Kidney (tissue), 14 donors: ENCODE data around the gene TVP23C. TPM values are rescaled to one million over a fixed set of nuclear protein-coding genes. Genes with fewer than 3 reads are reported as not detected.
A peak's percentile ranks its signal among the peaks of the same experiment; 100 is the strongest.

Source experiments
- DNase-seq, 5 donors: peaks; one replicate each; pipeline ENCODE4 v3.0.0-alpha.2; 2013 to 2020
- FAIRE-seq: peaks from 2 replicates; lab custom pipeline; 2012; peaks lifted over from hg19 to GRCh38; lab: Jason Lieb, UNC
- H3K27ac ChIP-seq, 2 donors: one replicate each; pipeline ENCODE4 v1.7.0; 2013; ENCODE audit warnings: low read depth in 2 of 2, low read length in 2 of 2, inconsistent platforms in 1 of 2
- H3K27me3 ChIP-seq: one replicate; pipeline ENCODE4 v1.7.1; 2013; ENCODE audit warnings: low read length, inconsistent platforms; ENCODE audit not compliant: control insufficient read depth, insufficient read depth
- H3K36me3 ChIP-seq, 3 donors: one replicate each; pipeline versions ENCODE4 v1.7.0 to v1.7.1; 2013; ENCODE audit warnings: low read length in 3 of 3, control low read depth in 1 of 3, inconsistent platforms in 1 of 3; ENCODE audit not compliant: insufficient read depth in 3 of 3, control insufficient read depth in 2 of 3
- H3K4me1 ChIP-seq, 3 donors: one replicate each; pipeline versions ENCODE4 v1.7.0 to v1.7.1; 2013; ENCODE audit warnings: low read length in 3 of 3, inconsistent platforms in 1 of 3, low read depth in 1 of 3; ENCODE audit not compliant: control insufficient read depth in 2 of 3, insufficient read depth in 2 of 3
- H3K4me3 ChIP-seq, 3 donors: one replicate each; pipeline versions ENCODE4 v1.7.0 to v1.8.1; 2013; ENCODE audit warnings: low read length in 3 of 3, control low read depth in 1 of 3, inconsistent platforms in 1 of 3
- H3K9ac ChIP-seq, 3 donors: one replicate each; pipeline versions ENCODE4 v1.7.0 to v1.7.1; 2013; ENCODE audit warnings: low read length in 3 of 3, control low read depth in 1 of 3, inconsistent platforms in 1 of 3
- H3K9me3 ChIP-seq, 3 donors: one replicate each; pipeline versions ENCODE4 v1.7.0 to v1.7.1; 2013; ENCODE audit warnings: low read length in 3 of 3, control low read depth in 1 of 3, inconsistent platforms in 1 of 3; ENCODE audit not compliant: control insufficient read depth in 2 of 3, insufficient read depth in 1 of 3
- CTCF ChIP-seq: IDR thresholded peaks from 3 replicates; pipeline ENCODE4 v1.5.1; 2012; ENCODE audit warnings: mild to moderate bottlenecking, moderate library complexity, borderline replicate concordance; ENCODE audit not compliant: insufficient read depth; ENCODE audit errors: extremely low read depth
- intact Hi-C: fragments of 100-400 bp; cut with DNase I; formaldehyde crosslinking; loops from one replicate; pipeline ENCODE4 v1.11.1; 2022
- polyA plus RNA-seq: library from polyadenylated mRNA; stranded (reverse); fragments of 350-450 nt; fragmentation: Illumina TruSeq; extraction: RNeasy Lipid Tissue Mini Kit (QIAGEN cat#74804); gene quantifications from one replicate; pipeline ENCODE4 v1.2.3, GENCODE V29; 2014; ENCODE audit warnings: low read depth, low replicate concordance; ENCODE audit not compliant: insufficient read depth
- total RNA-seq: library from RNA; stranded (reverse); fragmentation: NEBNext Ultra II Directional; extraction: Animal tissue kit (Norgen Biotek cat#: 25700); gene quantifications from one replicate; pipeline ENCODE4 v1.2.1, GENCODE V29; 2021
- donor health status: control.
- donor health status: control.
- donor health status: control.
- donor health status: control.
- donor health status: control.
- donor health status: DM: yes; HTN: yes; CAD: no.
- donor health status: Normal renal cell carcinoma (clear cell type).

Gene TVP23C
- total and polyA plus RNA-seq, 2 donors from 2014 or later, result 2.6 to 19.0 TPM

GRCh38 chr17:15470536-15470935 lies 92.7 kb downstream of the TVP23C start:
- no peaks in the 10 kb centered on the region for H3K9me3 ChIP-seq
- H3K27ac ChIP-seq, result no peak overlapping the region
- intact Hi-C loops, result no loop called here
- no peak overlapping the region for H3K4me3 ChIP-seq
- DNase-seq (no peak), FAIRE-seq (no peak)
- H3K36me3 ChIP-seq, result no peaks in the 10 kb centered on the region
- H3K27me3 ChIP-seq, result no peaks in the 10 kb centered on the region
- H3K4me1 ChIP-seq, result no peaks in the 10 kb centered on the region
- H3K9ac ChIP-seq, result no peak overlapping the region
- TF ChIP-seq CTCF, result no peak

GRCh38 chr17:15469260-15469659 lies 94.0 kb downstream of the TVP23C start:
- no peaks in the 10 kb centered on the region for H3K9me3 ChIP-seq
- no peak overlapping the region for H3K27ac ChIP-seq
- FAIRE-seq, result no peak
- intact Hi-C loops, result no loop called here
- H3K9ac ChIP-seq, result no peak overlapping the region
- TF ChIP-seq CTCF, result no peak
- no peaks in the 10 kb centered on the region for H3K4me1 ChIP-seq
- H3K4me3 ChIP-seq, result no peak overlapping the region
- no peaks in the 10 kb centered on the region for H3K36me3 ChIP-seq
- no peak for DNase-seq
- H3K27me3 ChIP-seq, result no peaks in the 10 kb centered on the region

GRCh38 chr17:15468126-15468525 lies 95.2 kb downstream of the TVP23C start:
- H3K4me3 ChIP-seq, result no peak overlapping the region
- peaks cover 0 to 9% (median under 1%) of the 10 kb centered on the region in 3 donors for H3K4me1 ChIP-seq
- intact Hi-C loops, result no loop called here
- no peaks in the 10 kb centered on the region for H3K27me3 ChIP-seq
- H3K9ac ChIP-seq, result no peak overlapping the region
- DNase-seq (peak in 2 of 5 donors; percentile 12 to 24), FAIRE-seq (no peak)
- TF ChIP-seq CTCF, result no peak
- no peaks in the 10 kb centered on the region for H3K36me3 ChIP-seq
- H3K9me3 ChIP-seq, result no peaks in the 10 kb centered on the region
- no peak overlapping the region for H3K27ac ChIP-seq

- FAIRE-seq, result no peak
- Histone ChIP-seq H3K27ac (no peak within 1 kb of the TSS), H3K27me3 (no peaks in the 10 kb centered on the region), H3K4me3 (no peak within 1 kb of the TSS), H3K36me3 (no peaks in the 10 kb centered on the region), H3K9ac (no peak within 1 kb of the TSS), H3K9me3 (no peaks in the 10 kb centered on the region), H3K4me1 (peaks cover 2 to 11% (median 3%) of the 10 kb centered on the region in 3 donors)
- TF ChIP-seq CTCF, result no peak
- intact Hi-C loops, result no loop called here
- DNase-seq, result no peak
These were observed 95.7 kb downstream of the TVP23C start, which contains the start of gene CDRT4 for GRCh38 chr17:15467592-15467991. CDRT4 (minus strand) TSS chr17:15467621; CDS start chr17:15440238, 27,383 bp downstream.
